ENCODE results near the gene GPC6. TPM values are rescaled to one million over a fixed set of nuclear protein-coding genes. Genes with fewer than 3 reads are reported as not detected.

Gene GPC6
- total and polyA plus RNA-seq, 4 donors: 5.9 to 29.1 (median 18.2) TPM

GRCh38 chr13:94248454-94249228 is 1022.0 kb downstream of the GPC6 start:
- H3K36me3 ChIP-seq (ENCODE audit: control insufficient read depth in 4 of 4, insufficient read depth in 3 of 4, low read depth in 1 of 4, low read length in 3 of 4): no peaks in the 10 kb centered on the region
- H3K4me1 ChIP-seq (ENCODE audit: control insufficient read depth in 4 of 4, insufficient read depth in 4 of 4, low read length in 3 of 4): peaks cover 0 to 8% (median 0%) of the 10 kb centered on the region in 4 donors
- WGBS: 90% methylated on average over 2 of the region's 2 CpGs

More at GRCh38 chr13:94248454-94249228, 1022.0 kb downstream of the GPC6 start:
- Histone ChIP-seq H3K4me3 (ENCODE audit: low read depth in 1 of 3, low read length in 3 of 3) (no peak overlapping the region), H3K27ac (ENCODE audit: low read depth in 1 of 2, low read length in 2 of 2) (no peak overlapping the region), H3K9ac (ENCODE audit: low read depth in 1 of 2, low read length in 2 of 2) (no peak overlapping the region), H3K27me3 (ENCODE audit: control insufficient read depth in 4 of 4, insufficient read depth in 4 of 4, low read length in 3 of 4) (no peaks in the 10 kb centered on the region), H3K9me3 (ENCODE audit: control insufficient read depth in 4 of 4, low read length in 3 of 4) (peaks cover 0 to 2% (median 0%) of the 10 kb centered on the region in 4 donors)
- TF ChIP-seq GABPA (IDR thresholded peaks at IDR 0.05 in 1 of 2, conservative IDR thresholded peaks at IDR 0.05 in 1 of 2) (no peak), RAD21 (IDR thresholded peaks at IDR 0.05) (no peak), EGR1 (IDR thresholded peaks at IDR 0.05; ENCODE audit: low read depth in 2 of 2) (no peak), FOXA2 (IDR thresholded peaks at IDR 0.05) (no peak), HNF4G (IDR thresholded peaks at IDR 0.05) (no peak), RXRA (IDR thresholded peaks at IDR 0.05) (no peak), ZBTB33 (IDR thresholded peaks at IDR 0.05) (no peak), HNF4A (conservative IDR thresholded peaks at IDR 0.05) (no peak), REST (IDR thresholded peaks at IDR 0.05) (no peak), YY1 (IDR thresholded peaks at IDR 0.05) (no peak), TAF1 (conservative IDR thresholded peaks at IDR 0.05) (no peak), ATF3 (IDR thresholded peaks at IDR 0.05) (no peak), JUND (IDR thresholded peaks at IDR 0.05) (no peak), MAX (IDR thresholded peaks at IDR 0.05) (no peak), FOXA1 (IDR thresholded peaks at IDR 0.05) (no peak), NR2F2 (IDR thresholded peaks at IDR 0.05) (no peak), SP1 (IDR thresholded peaks at IDR 0.05) (no peak)
- DNase-seq (ENCODE audit: low spot score): no peak

Data from liver (tissue), 9 donors.